Keratinocyte (primary cell): ENCODE data around the gene PKNOX2. TPM values are rescaled to one million over a fixed set of nuclear protein-coding genes. Genes with fewer than 3 reads are reported as not detected.

ENCODE experiments used
- DNase-seq: peaks from one replicate; pipeline ENCODE4 v3.0.0-alpha.2; 2011; ENCODE audit warnings: low read depth, missing footprints, low spot score
- FAIRE-seq: peaks from 2 replicates; lab custom pipeline; 2011; peaks lifted over from hg19 to GRCh38; lab: Jason Lieb, UNC
- H2AFZ ChIP-seq: 2 replicates; pipeline ENCODE4 v1.6.0; 2012; ENCODE audit warnings: low read length, control low read depth, inconsistent platforms; ENCODE audit not compliant: control insufficient read depth
- H3K27ac ChIP-seq: 2 replicates; pipeline ENCODE4 v1.5.1; 2011; ENCODE audit warnings: low read length; ENCODE audit not compliant: control insufficient read depth, insufficient read depth
- H3K27me3 ChIP-seq: 3 replicates; pipeline ENCODE4 v1.6.0; 2011; ENCODE audit warnings: low read length; ENCODE audit not compliant: control insufficient read depth, insufficient read depth; ENCODE audit errors: extremely low read depth
- H3K36me3 ChIP-seq, 2 experiments: 2 replicates in 1 of 2; 3 replicates in 1 of 2; pipeline ENCODE4 v1.5.1; 2011; ENCODE audit warnings: low read length in 2 of 2, mild to moderate bottlenecking in 1 of 2; ENCODE audit not compliant: control insufficient read depth in 2 of 2, insufficient read depth in 2 of 2; ENCODE audit errors: extremely low read depth in 1 of 2
- H3K4me1 ChIP-seq: 3 replicates; pipeline ENCODE4 v1.5.1; 2011; ENCODE audit warnings: low read length; ENCODE audit not compliant: control insufficient read depth, insufficient read depth; ENCODE audit errors: extremely low read depth
- H3K4me2 ChIP-seq: 3 replicates; pipeline ENCODE4 v1.6.0; 2011; ENCODE audit warnings: low read depth, low read length; ENCODE audit not compliant: control insufficient read depth, insufficient read depth; ENCODE audit errors: extremely low read depth
- H3K4me3 ChIP-seq, 3 experiments: fragments of 200-600 bp in 1 of 3; sonication (generic) in 1 of 3; 2 replicates in 2 of 3; 3 replicates in 1 of 3; pipeline ENCODE4 v1.5.1; 2011 to 2016; ENCODE audit warnings: low read length in 3 of 3, mild to moderate bottlenecking in 3 of 3, control low read depth in 2 of 3, inconsistent platforms in 1 of 3, low read depth in 1 of 3, mixed read lengths in 1 of 3, mixed run types in 1 of 3, moderate library complexity in 1 of 3; ENCODE audit not compliant: control insufficient read depth in 2 of 3, insufficient read depth in 2 of 3; ENCODE audit errors: extremely low read depth in 1 of 3
- H3K79me2 ChIP-seq: 2 replicates; pipeline ENCODE4 v1.6.0; 2012; ENCODE audit warnings: low read length; ENCODE audit not compliant: control insufficient read depth, insufficient read depth
- H3K9ac ChIP-seq: 3 replicates; pipeline ENCODE4 v1.6.0; 2011; ENCODE audit warnings: low read length; ENCODE audit not compliant: control insufficient read depth, insufficient read depth; ENCODE audit errors: extremely low read depth
- H3K9me1 ChIP-seq: 3 replicates; pipeline ENCODE4 v1.6.0; 2011; ENCODE audit warnings: low read length; ENCODE audit not compliant: control insufficient read depth, insufficient read depth; ENCODE audit errors: extremely low read depth
- H3K9me3 ChIP-seq: 2 replicates; pipeline ENCODE4 v1.5.1; 2012; ENCODE audit warnings: low read depth, low read length; ENCODE audit not compliant: control insufficient read depth
- H4K20me1 ChIP-seq: 3 replicates; pipeline ENCODE4 v1.6.0; 2011; ENCODE audit warnings: low read length; ENCODE audit not compliant: control insufficient read depth, insufficient read depth; ENCODE audit errors: extremely low read depth
- EZH2 ChIP-seq: IDR thresholded peaks from one replicate; pipeline ENCODE4 v1.6.1; 2012; ENCODE audit warnings: inconsistent platforms, mild to moderate bottlenecking, low read length, moderate library complexity
- dilution Hi-C: fragments of 300-500 bp; cut with MboI; formaldehyde crosslinking; loops from one replicate; pipeline ENCODE4 v1.7.0; 2020; ENCODE audit warnings: low sequenced_read_pairs; ENCODE audit not compliant: extremely low pct_ligation_motif_present
- polyA plus RNA-seq, 5 experiments: library from polyadenylated mRNA; depleted of rRNA in 3 of 5; stranded (reverse) in 3 of 5; stranded (forward) in 1 of 5; unstranded in 1 of 5; fragments of >200 nt; gene quantifications; 1 replicate in 1 of 5; 2 replicates in 3 of 5; 3 replicates in 1 of 5; pipeline versions ENCODE4 v1.2.1 to v1.2.3, GENCODE V29; 2011 to 2012; ENCODE audit warnings: missing spikeins in 2 of 5, low read depth in 1 of 5, low replicate concordance in 1 of 5
- TF ChIP-seq, protein P1 (sequence below), 3 experiments: IDR thresholded peaks in 1 of 3; conservative IDR thresholded peaks in 1 of 3; optimal IDR thresholded peaks in 1 of 3; 2 replicates in 2 of 3; 3 replicates in 1 of 3; pipeline versions ENCODE3 to v1.5.1; 2011; ENCODE audit warnings: low read length in 3 of 3, mild to moderate bottlenecking in 3 of 3, moderate library complexity in 2 of 3, control low read depth in 1 of 3, inconsistent platforms in 1 of 3; ENCODE audit not compliant: insufficient read depth in 2 of 3; ENCODE audit errors: extremely low read depth in 1 of 3

The PKNOX2 gene
- polyA plus RNA-seq, 1 donor (not counting 4 experiments of a cell fraction or from before 2014, with no cell fraction given): 0.05 TPM

DNA sequence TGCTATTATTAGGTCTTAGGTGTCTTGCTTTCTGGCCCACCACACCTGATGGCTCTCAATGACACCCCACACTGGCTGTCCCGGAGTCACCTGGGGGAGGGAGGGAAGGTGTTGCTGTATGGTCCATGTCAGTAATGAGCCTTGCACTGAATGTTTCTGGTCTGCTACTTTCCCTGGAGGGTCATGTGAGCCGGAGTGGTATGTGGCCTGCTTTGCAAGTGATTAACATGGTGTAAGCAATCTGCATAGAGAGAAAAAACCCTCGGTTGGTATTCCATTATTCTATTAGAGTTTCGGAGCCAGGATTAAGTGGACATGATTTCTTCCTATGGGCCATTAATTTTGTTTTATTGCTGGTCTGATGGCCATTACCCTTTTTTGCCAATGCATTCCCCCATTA, 63.9 kb downstream of the PKNOX2 start:
- Histone ChIP-seq H3K4me3 (no peak overlapping the region), H2AFZ (no peak overlapping the region), H3K9ac (no peak overlapping the region), H3K27me3 (peaks cover 7% of the 10 kb centered on the region), H3K9me1 (no peaks in the 10 kb centered on the region), H3K27ac (no peak overlapping the region), H3K4me1 (no peaks in the 10 kb centered on the region), H3K79me2 (no peaks in the 10 kb centered on the region), H3K36me3 (no peaks in the 10 kb centered on the region), H3K9me3 (no peaks in the 10 kb centered on the region), H3K4me2 (no peak overlapping the region), H4K20me1 (no peaks in the 10 kb centered on the region)
- dilution Hi-C loops: no loop called here
- FAIRE-seq (no peak), DNase-seq (no peak)
- TF ChIP-seq, protein P1, sequence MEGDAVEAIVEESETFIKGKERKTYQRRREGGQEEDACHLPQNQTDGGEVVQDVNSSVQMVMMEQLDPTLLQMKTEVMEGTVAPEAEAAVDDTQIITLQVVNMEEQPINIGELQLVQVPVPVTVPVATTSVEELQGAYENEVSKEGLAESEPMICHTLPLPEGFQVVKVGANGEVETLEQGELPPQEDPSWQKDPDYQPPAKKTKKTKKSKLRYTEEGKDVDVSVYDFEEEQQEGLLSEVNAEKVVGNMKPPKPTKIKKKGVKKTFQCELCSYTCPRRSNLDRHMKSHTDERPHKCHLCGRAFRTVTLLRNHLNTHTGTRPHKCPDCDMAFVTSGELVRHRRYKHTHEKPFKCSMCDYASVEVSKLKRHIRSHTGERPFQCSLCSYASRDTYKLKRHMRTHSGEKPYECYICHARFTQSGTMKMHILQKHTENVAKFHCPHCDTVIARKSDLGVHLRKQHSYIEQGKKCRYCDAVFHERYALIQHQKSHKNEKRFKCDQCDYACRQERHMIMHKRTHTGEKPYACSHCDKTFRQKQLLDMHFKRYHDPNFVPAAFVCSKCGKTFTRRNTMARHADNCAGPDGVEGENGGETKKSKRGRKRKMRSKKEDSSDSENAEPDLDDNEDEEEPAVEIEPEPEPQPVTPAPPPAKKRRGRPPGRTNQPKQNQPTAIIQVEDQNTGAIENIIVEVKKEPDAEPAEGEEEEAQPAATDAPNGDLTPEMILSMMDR (optimal IDR thresholded peaks at IDR 0.05 in 1 of 3, IDR thresholded peaks at IDR 0.05 in 1 of 3, conservative IDR thresholded peaks at IDR 0.05 in 1 of 3; ENCODE audit: extremely low read depth in 1 of 3, insufficient read depth in 2 of 3, low read length in 3 of 3): no peak
- TF ChIP-seq EZH2: no peak

DNA sequence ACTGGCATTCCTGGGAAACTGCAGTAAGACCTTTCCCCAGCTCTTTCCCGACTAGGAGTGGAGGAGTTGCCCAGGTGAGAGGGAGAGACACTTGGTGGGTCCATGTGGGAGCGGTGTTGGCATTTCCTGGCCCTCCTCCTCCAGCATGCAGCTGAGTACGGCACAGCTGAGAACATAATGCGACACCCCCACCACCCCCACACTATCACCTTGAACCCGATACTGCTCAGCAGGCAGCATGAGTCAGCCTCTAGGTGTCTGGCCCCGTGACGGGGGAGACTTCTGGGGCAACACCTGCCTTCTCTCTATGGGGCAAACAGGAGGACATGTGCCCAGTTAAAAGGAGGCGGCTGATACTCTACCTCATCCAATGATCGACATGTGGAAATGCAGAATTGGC, 64.4 kb downstream of the PKNOX2 start:
- Histone ChIP-seq H3K9me3 (no peaks in the 10 kb centered on the region), H4K20me1 (no peaks in the 10 kb centered on the region), H3K4me2 (no peak overlapping the region), H3K79me2 (no peaks in the 10 kb centered on the region), H3K4me3 (no peak overlapping the region), H2AFZ (no peak overlapping the region), H3K36me3 (no peaks in the 10 kb centered on the region), H3K9me1 (no peaks in the 10 kb centered on the region), H3K4me1 (no peaks in the 10 kb centered on the region), H3K27me3 (peaks cover 11% of the 10 kb centered on the region), H3K27ac (no peak overlapping the region), H3K9ac (no peak overlapping the region)
- DNase-seq: no peak
- dilution Hi-C loops: no loop called here
- no peak for TF ChIP-seq EZH2
- TF ChIP-seq, protein P1 (optimal IDR thresholded peaks at IDR 0.05 in 1 of 3, IDR thresholded peaks at IDR 0.05 in 1 of 3, conservative IDR thresholded peaks at IDR 0.05 in 1 of 3; ENCODE audit: extremely low read depth in 1 of 3, insufficient read depth in 2 of 3, low read length in 3 of 3): no peak
- FAIRE-seq: no peak
